HG03103 (cell line): Measurements from ENCODE around the gene LCE1A.

Source experiments
- ATAC-seq: cut with Tn5 transposase; IDR thresholded peaks from one replicate; pipeline ENCODE4 v1.9.1; 2021; ENCODE audit warnings: low read depth; ENCODE audit not compliant: unreplicated experiment

Gene LCE1A

DNA sequence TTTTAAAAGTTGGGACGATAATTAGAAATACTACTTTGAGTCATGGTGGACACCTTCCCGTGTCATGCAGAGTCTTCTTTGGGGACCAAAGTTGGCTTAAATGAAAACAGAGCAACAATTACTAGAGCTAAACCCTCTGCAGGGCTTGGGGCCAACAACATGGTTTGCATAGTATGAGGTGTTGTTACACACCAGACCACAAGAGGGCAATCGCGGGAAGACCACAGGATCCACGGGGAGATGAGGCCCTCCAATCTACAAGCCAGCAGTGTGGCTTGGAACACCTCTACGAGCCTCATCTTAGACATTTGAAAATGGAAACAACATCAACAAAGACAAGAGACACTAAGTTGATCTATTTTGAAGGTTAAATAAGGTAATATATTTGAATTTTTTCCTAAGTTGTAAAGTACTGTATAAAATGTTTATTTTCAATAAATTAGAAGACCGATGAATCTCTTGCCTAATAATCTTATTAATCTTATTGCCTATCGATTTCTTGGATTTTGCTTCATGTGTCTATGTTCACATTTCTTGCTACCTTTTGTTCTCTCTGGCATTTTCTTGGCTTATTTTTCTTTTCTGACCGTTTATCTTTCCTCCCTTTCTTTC, 42.6 kb downstream of the LCE1A start:
- ATAC-seq, result no peak

DNA sequence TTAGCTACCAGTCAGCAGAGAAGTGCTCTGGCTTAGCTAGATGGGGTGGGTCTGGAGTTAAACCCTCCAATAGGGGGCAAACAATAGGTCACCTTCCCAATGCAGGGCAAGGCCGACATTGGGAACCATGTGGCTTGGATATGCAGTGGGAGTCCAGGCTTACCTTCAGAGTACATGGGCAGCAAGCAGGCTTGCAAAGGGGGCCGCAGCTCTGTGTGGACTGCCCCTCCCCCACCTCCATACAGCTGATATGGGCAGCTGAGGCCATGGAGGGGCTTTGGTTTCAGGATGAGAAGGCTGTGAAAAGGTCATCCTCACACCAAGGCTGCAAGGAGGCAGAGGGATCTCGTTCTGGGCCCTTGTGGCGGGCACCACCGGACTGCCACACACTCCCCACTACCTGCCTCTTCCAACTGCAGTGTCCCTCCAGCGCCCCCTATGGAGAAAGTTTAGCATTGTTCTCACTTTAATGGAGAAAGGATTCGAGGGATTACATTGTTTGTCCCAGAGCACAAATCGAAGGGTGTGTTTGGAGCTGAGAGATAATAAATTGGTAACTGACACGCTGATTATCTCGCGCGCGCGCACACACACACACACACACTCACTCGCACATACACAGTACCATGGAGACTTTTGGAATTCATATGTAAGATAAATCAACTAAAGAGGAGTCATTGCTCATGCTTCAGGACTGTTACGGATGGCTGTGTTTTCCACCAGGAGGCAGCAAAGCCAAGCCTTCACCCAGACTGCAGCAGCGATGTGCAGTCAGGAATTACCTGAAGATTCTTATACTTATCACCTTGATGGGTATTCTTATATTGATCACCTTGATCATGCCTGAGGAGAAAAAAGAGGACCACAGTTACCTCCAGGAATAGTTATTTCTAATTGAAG, 43.8 kb downstream of the LCE1A start:
- no peak for ATAC-seq

DNA sequence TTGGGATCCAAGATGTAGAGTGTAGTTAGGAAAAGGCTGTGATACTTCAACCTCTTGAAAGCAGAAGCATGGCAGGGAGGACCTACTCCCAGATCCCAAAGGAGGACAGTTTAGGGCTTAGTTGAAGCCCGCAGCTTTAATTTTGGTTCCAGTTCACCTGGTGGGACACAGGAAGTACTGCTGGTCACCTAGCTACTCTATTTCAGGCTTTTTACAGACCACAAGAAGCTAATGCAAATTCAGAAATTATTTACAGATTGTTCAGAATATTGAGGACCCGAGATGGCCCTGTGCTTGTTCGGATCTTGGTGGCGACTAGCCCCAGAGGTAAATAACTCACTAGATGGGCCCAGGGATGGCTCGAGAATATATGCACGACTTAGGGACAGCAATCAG, 44.5 kb downstream of the LCE1A start:
- ATAC-seq, result no peak

DNA sequence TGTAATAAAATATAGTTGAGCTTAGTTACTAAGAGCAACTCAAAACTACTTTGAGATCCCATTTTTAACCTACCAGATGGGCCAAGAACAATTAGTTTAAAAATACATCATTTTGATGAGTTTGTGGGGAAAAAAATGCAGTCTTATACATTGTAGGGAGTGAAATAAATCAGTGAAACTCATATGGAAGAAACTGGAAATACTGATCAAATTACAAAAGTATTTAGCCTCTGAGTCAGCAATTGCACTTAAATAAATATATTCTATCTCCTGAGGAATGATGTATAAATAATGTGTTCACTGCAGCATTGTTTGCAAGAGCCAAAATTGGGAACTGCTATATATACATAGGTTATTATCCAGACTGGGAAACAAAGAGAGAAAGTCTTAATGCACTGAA, 46.2 kb downstream of the LCE1A start:
- ATAC-seq, result no peak

DNA sequence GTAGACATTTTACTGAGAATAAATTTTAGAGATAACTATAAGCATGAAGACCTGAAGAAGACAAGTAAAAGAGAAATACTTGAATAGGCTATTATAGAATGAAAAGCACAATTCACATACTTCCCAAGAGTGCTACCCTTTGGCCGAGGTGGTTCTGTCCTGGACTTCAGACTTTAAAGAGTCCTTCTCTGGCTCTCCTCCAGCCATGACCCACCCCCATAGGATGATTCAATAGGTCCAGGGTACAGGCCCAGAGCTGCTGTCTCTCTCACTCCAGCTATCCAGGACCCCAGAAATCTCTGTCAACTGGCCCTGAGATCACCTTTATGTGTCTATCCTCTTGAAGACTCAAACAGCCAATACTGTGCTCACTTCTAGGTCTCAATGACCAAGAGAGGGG, 49.6 kb downstream of the LCE1A start:
- no peak for ATAC-seq
